Measurements from ENCODE around the gene SAMD1.

The SAMD1 gene

GRCh38 chr19:14117668-14118164, 27.2 kb upstream of the SAMD1 start, which contains the start of gene PRKACA:
PRKACA (minus strand) TSS chr19:14117762; CDS start chr19:14117547, 215 bp downstream.
- Histone ChIP-seq H3K4me3 (ENCODE audit: severe bottlenecking) (peak within 1 kb of the TSS; percentile 94), H3K27ac (ENCODE audit: poor library complexity, severe bottlenecking) (peak within 1 kb of the TSS; percentile 67), H3K4me1 (ENCODE audit: insufficient read depth, poor library complexity, severe bottlenecking) (peaks cover 8% of the 10 kb centered on the region), H3K9me3 (ENCODE audit: severe bottlenecking) (no peaks in the 10 kb centered on the region), H3K36me3 (ENCODE audit: low read depth) (no peaks in the 10 kb centered on the region), H3K27me3 (ENCODE audit: insufficient read depth, poor library complexity, severe bottlenecking) (no peaks in the 10 kb centered on the region)
- ATAC-seq (ENCODE audit: low read depth) (peak; percentile 97), DNase-seq (ENCODE audit: low spot score) (peak; percentile 98)
- no peak for TF ChIP-seq CTCF (IDR thresholded peaks at IDR 0.05; ENCODE audit: poor library complexity, severe bottlenecking)

- DNase-seq (ENCODE audit: low spot score), result no peak
- Histone ChIP-seq H3K36me3 (ENCODE audit: low read depth) (no peaks in the 10 kb centered on the region), H3K9me3 (ENCODE audit: severe bottlenecking) (no peaks in the 10 kb centered on the region), H3K4me3 (ENCODE audit: severe bottlenecking) (peak overlapping the region; percentile 94), H3K4me1 (ENCODE audit: insufficient read depth, poor library complexity, severe bottlenecking) (peaks cover 8% of the 10 kb centered on the region), H3K27ac (ENCODE audit: poor library complexity, severe bottlenecking) (peak overlapping the region; percentile 16), H3K27me3 (ENCODE audit: insufficient read depth, poor library complexity, severe bottlenecking) (no peaks in the 10 kb centered on the region)
- no peak for ATAC-seq (ENCODE audit: low read depth)
- TF ChIP-seq CTCF (IDR thresholded peaks at IDR 0.05; ENCODE audit: poor library complexity, severe bottlenecking), result no peak
Observed at GRCh38 chr19:14116918-14117578, 26.5 kb upstream of the SAMD1 start.

GRCh38 chr19:14116525-14116917, 26.0 kb upstream of the SAMD1 start:
- peaks cover 8% of the 10 kb centered on the region for H3K4me1 ChIP-seq (ENCODE audit: insufficient read depth, poor library complexity, severe bottlenecking)
- no peak for ATAC-seq (ENCODE audit: low read depth)
- no peak for TF ChIP-seq CTCF (IDR thresholded peaks at IDR 0.05; ENCODE audit: poor library complexity, severe bottlenecking)
- no peaks in the 10 kb centered on the region for H3K36me3 ChIP-seq (ENCODE audit: low read depth)
- peak overlapping the region; percentile 94 for H3K4me3 ChIP-seq (ENCODE audit: severe bottlenecking)
- H3K9me3 ChIP-seq (ENCODE audit: severe bottlenecking), result no peaks in the 10 kb centered on the region
- H3K27me3 ChIP-seq (ENCODE audit: insufficient read depth, poor library complexity, severe bottlenecking), result no peaks in the 10 kb centered on the region
- DNase-seq (ENCODE audit: low spot score), result no peak
- peak overlapping the region; percentile 16 for H3K27ac ChIP-seq (ENCODE audit: poor library complexity, severe bottlenecking)

- Histone ChIP-seq H3K36me3 (ENCODE audit: low read depth) (no peaks in the 10 kb centered on the region), H3K27me3 (ENCODE audit: insufficient read depth, poor library complexity, severe bottlenecking) (no peaks in the 10 kb centered on the region), H3K4me3 (ENCODE audit: severe bottlenecking) (no peak overlapping the region), H3K9me3 (ENCODE audit: severe bottlenecking) (no peaks in the 10 kb centered on the region), H3K27ac (ENCODE audit: poor library complexity, severe bottlenecking) (no peak overlapping the region), H3K4me1 (ENCODE audit: insufficient read depth, poor library complexity, severe bottlenecking) (peaks cover 8% of the 10 kb centered on the region)
- no peak for TF ChIP-seq CTCF (IDR thresholded peaks at IDR 0.05; ENCODE audit: poor library complexity, severe bottlenecking)
- DNase-seq (ENCODE audit: low spot score), result no peak
- no peak for ATAC-seq (ENCODE audit: low read depth)
Observed at GRCh38 chr19:14115756-14116155, 25.2 kb upstream of the SAMD1 start.

GRCh38 chr19:14114854-14115253, 24.3 kb upstream of the SAMD1 start:
- Histone ChIP-seq H3K27ac (ENCODE audit: poor library complexity, severe bottlenecking) (no peak overlapping the region), H3K4me1 (ENCODE audit: insufficient read depth, poor library complexity, severe bottlenecking) (peaks cover 8% of the 10 kb centered on the region), H3K27me3 (ENCODE audit: insufficient read depth, poor library complexity, severe bottlenecking) (no peaks in the 10 kb centered on the region), H3K36me3 (ENCODE audit: low read depth) (no peaks in the 10 kb centered on the region), H3K9me3 (ENCODE audit: severe bottlenecking) (no peaks in the 10 kb centered on the region), H3K4me3 (ENCODE audit: severe bottlenecking) (no peak overlapping the region)
- DNase-seq (ENCODE audit: low spot score) (no peak), ATAC-seq (ENCODE audit: low read depth) (no peak)
- peak; percentile 41 for TF ChIP-seq CTCF (IDR thresholded peaks at IDR 0.05; ENCODE audit: poor library complexity, severe bottlenecking)
